ENCODE data around the gene HPGD.

Gene HPGD

DNA sequence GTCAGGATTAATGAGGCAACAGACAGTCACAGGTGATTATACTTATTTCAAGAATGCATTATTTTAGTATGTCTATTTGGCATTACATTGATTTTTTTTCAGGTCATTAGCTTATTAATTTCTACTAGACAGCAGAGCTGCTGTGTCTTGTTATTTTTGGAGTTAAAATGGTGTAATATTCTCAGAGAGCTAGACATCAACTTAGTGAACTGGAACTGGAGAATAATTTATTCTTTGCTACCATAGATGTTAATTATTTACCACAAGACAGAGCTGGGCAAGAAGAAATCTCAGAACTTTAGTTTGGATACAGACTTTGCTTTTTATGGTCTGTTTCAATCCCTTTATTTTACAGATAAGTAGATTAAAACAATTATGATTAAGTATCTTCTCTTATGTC is 10.2 kb upstream of the HPGD start:
- peaks cover 10% of the 10 kb centered on the region for H3K4me1 ChIP-seq (ENCODE audit: control insufficient read depth, low read length)
- H3K9me3 ChIP-seq (ENCODE audit: control insufficient read depth, insufficient read depth, low read length): no peaks in the 10 kb centered on the region
- no peaks in the 10 kb centered on the region for H4K20me1 ChIP-seq (ENCODE audit: control insufficient read depth, insufficient read depth, low read depth, low read length)
- no peaks in the 10 kb centered on the region for H3K9me2 ChIP-seq (replicated peaks; ENCODE audit: control insufficient read depth, low read length)
- H3K36me3 ChIP-seq (ENCODE audit: control insufficient read depth, low read length): no peaks in the 10 kb centered on the region
- TF ChIP-seq, protein P1, sequence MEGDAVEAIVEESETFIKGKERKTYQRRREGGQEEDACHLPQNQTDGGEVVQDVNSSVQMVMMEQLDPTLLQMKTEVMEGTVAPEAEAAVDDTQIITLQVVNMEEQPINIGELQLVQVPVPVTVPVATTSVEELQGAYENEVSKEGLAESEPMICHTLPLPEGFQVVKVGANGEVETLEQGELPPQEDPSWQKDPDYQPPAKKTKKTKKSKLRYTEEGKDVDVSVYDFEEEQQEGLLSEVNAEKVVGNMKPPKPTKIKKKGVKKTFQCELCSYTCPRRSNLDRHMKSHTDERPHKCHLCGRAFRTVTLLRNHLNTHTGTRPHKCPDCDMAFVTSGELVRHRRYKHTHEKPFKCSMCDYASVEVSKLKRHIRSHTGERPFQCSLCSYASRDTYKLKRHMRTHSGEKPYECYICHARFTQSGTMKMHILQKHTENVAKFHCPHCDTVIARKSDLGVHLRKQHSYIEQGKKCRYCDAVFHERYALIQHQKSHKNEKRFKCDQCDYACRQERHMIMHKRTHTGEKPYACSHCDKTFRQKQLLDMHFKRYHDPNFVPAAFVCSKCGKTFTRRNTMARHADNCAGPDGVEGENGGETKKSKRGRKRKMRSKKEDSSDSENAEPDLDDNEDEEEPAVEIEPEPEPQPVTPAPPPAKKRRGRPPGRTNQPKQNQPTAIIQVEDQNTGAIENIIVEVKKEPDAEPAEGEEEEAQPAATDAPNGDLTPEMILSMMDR (IDR thresholded peaks at IDR 0.05; ENCODE audit: low read depth, low read length, poor library complexity, severe bottlenecking): no peak
- TF ChIP-seq EZH2phosphoT487 (IDR thresholded peaks at IDR 0.05; ENCODE audit: borderline replicate concordance, low read length): no peak
- no peak overlapping the region for H3K4me3 ChIP-seq (ENCODE audit: low read length)
- no peaks in the 10 kb centered on the region for H3K27me3 ChIP-seq (ENCODE audit: control insufficient read depth, low read length)
- no peak overlapping the region for H3K27ac ChIP-seq (ENCODE audit: low read depth, low read length)
- no peak overlapping the region for H3K4me2 ChIP-seq (ENCODE audit: low read length)
- H3K79me2 ChIP-seq (ENCODE audit: control insufficient read depth, low read length): no peaks in the 10 kb centered on the region
- no peaks in the 10 kb centered on the region for H3F3A ChIP-seq (ENCODE audit: control insufficient read depth, insufficient read depth)

DNA sequence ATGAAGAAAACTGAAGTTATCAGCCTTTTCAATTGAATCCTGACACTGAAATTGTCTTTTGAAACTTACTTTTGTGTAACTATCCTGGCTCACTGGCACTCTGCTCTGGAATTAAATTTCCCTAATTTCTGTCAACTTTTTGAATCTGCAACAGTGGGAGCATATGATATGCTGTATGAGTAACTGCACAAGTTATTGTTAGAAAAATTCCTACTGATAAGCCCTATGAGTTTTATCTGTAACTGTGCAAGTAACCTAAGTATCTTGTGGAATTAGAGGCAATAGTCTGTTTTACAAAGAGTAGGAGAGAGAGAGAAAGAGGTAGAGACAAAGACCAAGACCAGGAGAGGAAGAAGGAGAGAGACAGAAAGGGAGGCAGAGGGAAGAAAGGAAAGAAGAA is 9.2 kb upstream of the HPGD start:
- Histone ChIP-seq H4K20me1 (ENCODE audit: control insufficient read depth, insufficient read depth, low read depth, low read length) (no peaks in the 10 kb centered on the region), H3F3A (ENCODE audit: control insufficient read depth, insufficient read depth) (no peaks in the 10 kb centered on the region), H3K4me2 (ENCODE audit: low read length) (no peak overlapping the region), H3K27me3 (ENCODE audit: control insufficient read depth, low read length) (no peaks in the 10 kb centered on the region), H3K27ac (ENCODE audit: low read depth, low read length) (no peak overlapping the region), H3K4me3 (ENCODE audit: low read length) (no peak overlapping the region), H3K4me1 (ENCODE audit: control insufficient read depth, low read length) (peaks cover 10% of the 10 kb centered on the region), H3K9me2 (replicated peaks; ENCODE audit: control insufficient read depth, low read length) (no peaks in the 10 kb centered on the region), H3K79me2 (ENCODE audit: control insufficient read depth, low read length) (no peaks in the 10 kb centered on the region), H3K9me3 (ENCODE audit: control insufficient read depth, insufficient read depth, low read length) (no peaks in the 10 kb centered on the region), H3K36me3 (ENCODE audit: control insufficient read depth, low read length) (no peaks in the 10 kb centered on the region)
- TF ChIP-seq, protein P1 (IDR thresholded peaks at IDR 0.05; ENCODE audit: low read depth, low read length, poor library complexity, severe bottlenecking): no peak
- TF ChIP-seq EZH2phosphoT487 (IDR thresholded peaks at IDR 0.05; ENCODE audit: borderline replicate concordance, low read length): no peak

DNA sequence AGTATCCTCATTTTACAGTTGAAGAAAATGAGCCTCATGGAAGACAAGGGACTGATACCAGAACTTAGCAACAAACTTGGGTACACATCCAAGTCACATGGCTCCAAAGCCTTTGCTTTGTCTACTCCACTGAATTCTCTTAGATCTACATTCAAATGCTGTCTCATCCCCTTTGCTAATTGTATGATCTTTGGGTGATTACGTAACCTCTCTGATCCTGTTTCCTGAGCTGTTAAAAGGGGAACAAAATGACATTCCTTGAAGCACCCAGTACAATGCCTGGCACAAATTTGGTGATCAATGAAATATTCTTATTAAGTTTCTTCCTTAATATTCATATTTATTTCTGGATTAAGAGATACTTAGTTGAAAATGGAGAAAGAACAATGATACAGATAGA is 5.9 kb upstream of the HPGD start:
- Histone ChIP-seq H3F3A (ENCODE audit: control insufficient read depth, insufficient read depth) (no peaks in the 10 kb centered on the region), H4K20me1 (ENCODE audit: control insufficient read depth, insufficient read depth, low read depth, low read length) (no peaks in the 10 kb centered on the region), H3K27ac (ENCODE audit: low read depth, low read length) (no peak overlapping the region), H3K4me2 (ENCODE audit: low read length) (no peak overlapping the region), H3K79me2 (ENCODE audit: control insufficient read depth, low read length) (no peaks in the 10 kb centered on the region), H3K36me3 (ENCODE audit: control insufficient read depth, low read length) (no peaks in the 10 kb centered on the region), H3K9me2 (replicated peaks; ENCODE audit: control insufficient read depth, low read length) (no peaks in the 10 kb centered on the region), H3K9me3 (ENCODE audit: control insufficient read depth, insufficient read depth, low read length) (no peaks in the 10 kb centered on the region), H3K27me3 (ENCODE audit: control insufficient read depth, low read length) (no peaks in the 10 kb centered on the region; the same call in 1 of the 2 replicates), H3K4me3 (ENCODE audit: low read length) (no peak overlapping the region), H3K4me1 (ENCODE audit: control insufficient read depth, low read length) (peaks cover 10% of the 10 kb centered on the region)
- no peak for TF ChIP-seq EZH2phosphoT487 (IDR thresholded peaks at IDR 0.05; ENCODE audit: borderline replicate concordance, low read length)
- TF ChIP-seq, protein P1 (IDR thresholded peaks at IDR 0.05; ENCODE audit: low read depth, low read length, poor library complexity, severe bottlenecking): no peak

DNA sequence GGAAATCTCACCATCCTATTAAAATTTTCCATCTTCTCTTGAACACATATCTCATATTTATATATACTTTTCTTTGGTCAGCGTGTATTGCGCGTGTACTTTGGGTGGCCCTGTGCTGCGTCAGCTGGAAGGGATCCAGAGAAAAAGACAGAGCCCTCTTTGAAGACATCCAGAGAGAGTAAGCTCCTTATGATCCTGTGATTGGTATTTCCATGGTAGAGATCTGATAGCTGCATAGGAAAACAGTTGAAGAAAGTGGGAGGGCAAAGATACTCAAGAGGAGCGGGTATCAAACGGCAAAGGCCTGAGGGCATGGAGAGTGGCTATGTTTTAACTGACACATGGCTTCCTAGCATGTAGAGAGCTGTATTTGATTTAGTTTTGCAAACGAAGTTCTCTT is 4.4 kb upstream of the HPGD start:
- no peaks in the 10 kb centered on the region for H4K20me1 ChIP-seq (ENCODE audit: control insufficient read depth, insufficient read depth, low read depth, low read length)
- H3K36me3 ChIP-seq (ENCODE audit: control insufficient read depth, low read length): no peaks in the 10 kb centered on the region
- no peak for TF ChIP-seq EZH2phosphoT487 (IDR thresholded peaks at IDR 0.05; ENCODE audit: borderline replicate concordance, low read length)
- TF ChIP-seq, protein P1 (IDR thresholded peaks at IDR 0.05; ENCODE audit: low read depth, low read length, poor library complexity, severe bottlenecking): no peak
- H3K9me2 ChIP-seq (replicated peaks; ENCODE audit: control insufficient read depth, low read length): no peaks in the 10 kb centered on the region
- H3K27me3 ChIP-seq (ENCODE audit: control insufficient read depth, low read length): peaks cover 13% of the 10 kb centered on the region
- peaks cover 13% of the 10 kb centered on the region for H3K4me1 ChIP-seq (ENCODE audit: control insufficient read depth, low read length)
- no peaks in the 10 kb centered on the region for H3K79me2 ChIP-seq (ENCODE audit: control insufficient read depth, low read length)
- no peak overlapping the region for H3K4me2 ChIP-seq (ENCODE audit: low read length)
- no peak overlapping the region for H3K27ac ChIP-seq (ENCODE audit: low read depth, low read length)
- no peaks in the 10 kb centered on the region for H3F3A ChIP-seq (ENCODE audit: control insufficient read depth, insufficient read depth)
- H3K4me3 ChIP-seq (ENCODE audit: low read length): no peak overlapping the region
- no peaks in the 10 kb centered on the region for H3K9me3 ChIP-seq (ENCODE audit: control insufficient read depth, insufficient read depth, low read length)
